HUES48 (cell line): ENCODE results near the gene ZNF185.

Experiments used
- H3K27ac ChIP-seq: one replicate; pipeline ENCODE4 v1.7.0; 2013; ENCODE audit warnings: low read depth, low read length, inconsistent platforms
- H3K27me3 ChIP-seq: 2 replicates; pipeline ENCODE4 v1.6.1; 2013; ENCODE audit warnings: mild to moderate bottlenecking, low read length; ENCODE audit not compliant: control insufficient read depth, insufficient read depth
- H3K36me3 ChIP-seq: 2 replicates; pipeline ENCODE4 v1.6.1; 2013; ENCODE audit warnings: low read length; ENCODE audit not compliant: control insufficient read depth, insufficient read depth
- H3K4me1 ChIP-seq: 2 replicates; pipeline ENCODE4 v1.6.1; 2013; ENCODE audit warnings: mild to moderate bottlenecking, low read length; ENCODE audit not compliant: control insufficient read depth, insufficient read depth
- H3K4me3 ChIP-seq: 2 replicates; pipeline ENCODE4 v1.5.1; 2013; ENCODE audit warnings: mild to moderate bottlenecking, low read depth, low read length
- H3K9ac ChIP-seq: 2 replicates; pipeline ENCODE4 v1.6.1; 2013; ENCODE audit warnings: mild to moderate bottlenecking, low read depth, low read length, moderate library complexity
- H3K9me3 ChIP-seq: 2 replicates; pipeline ENCODE4 v1.6.1; 2013; ENCODE audit warnings: low read length; ENCODE audit not compliant: control insufficient read depth, insufficient read depth

Gene ZNF185

GRCh38 chrX:152896450-152896849, 1.4 kb upstream of the ZNF185 start:
- H3K9ac ChIP-seq: no peak overlapping the region
- no peak overlapping the region for H3K27ac ChIP-seq
- 0 out of 2 replicates have a peak, but pooled peaks cover 2% of the 10 kb centered on the region for H3K27me3 ChIP-seq
- H3K36me3 ChIP-seq: no peaks in the 10 kb centered on the region
- no peak overlapping the region for H3K4me3 ChIP-seq
- H3K4me1 ChIP-seq: peaks cover 14% of the 10 kb centered on the region
- H3K9me3 ChIP-seq: peaks cover 44% of the 10 kb centered on the region

- H3K4me3 ChIP-seq: peak overlapping the region; percentile 59
- H3K27ac ChIP-seq: no peak overlapping the region
- H3K9ac ChIP-seq: peak overlapping the region; percentile 40; the same call in 1 of the 2 replicates
- no peaks in the 10 kb centered on the region for H3K36me3 ChIP-seq
- peaks cover 41% of the 10 kb centered on the region for H3K9me3 ChIP-seq
- H3K27me3 ChIP-seq: 0 out of 2 replicates have a peak, but pooled peaks cover 2% of the 10 kb centered on the region
- H3K4me1 ChIP-seq: peaks cover 10% of the 10 kb centered on the region
Measured at GRCh38 chrX:152898442-152898841, 575 bp downstream of the ZNF185 start.

- no peak overlapping the region for H3K27ac ChIP-seq
- H3K27me3 ChIP-seq: 0 out of 2 replicates have a peak, but pooled peaks cover 2% of the 10 kb centered on the region
- no peaks in the 10 kb centered on the region for H3K36me3 ChIP-seq
- H3K9me3 ChIP-seq: peaks cover 36% of the 10 kb centered on the region
- peaks cover 18% of the 10 kb centered on the region for H3K4me1 ChIP-seq
- no peak overlapping the region for H3K4me3 ChIP-seq
- no peak overlapping the region for H3K9ac ChIP-seq
Measured at GRCh38 chrX:152899111-152899873, 1.4 kb downstream of the ZNF185 start.

- H3K4me1 ChIP-seq: peaks cover 20% of the 10 kb centered on the region
- H3K27ac ChIP-seq: no peak overlapping the region
- no peak overlapping the region for H3K9ac ChIP-seq
- no peaks in the 10 kb centered on the region for H3K36me3 ChIP-seq
- H3K4me3 ChIP-seq: no peak overlapping the region
- H3K9me3 ChIP-seq: peaks cover 35% of the 10 kb centered on the region
- H3K27me3 ChIP-seq: 0 out of 2 replicates have a peak, but pooled peaks cover 2% of the 10 kb centered on the region
Measured at GRCh38 chrX:152899874-152900719, 2.2 kb downstream of the ZNF185 start.

GRCh38 chrX:152900937-152901445, 3.1 kb downstream of the ZNF185 start:
- Histone ChIP-seq H3K4me3 (no peak overlapping the region), H3K4me1 (peaks cover 20% of the 10 kb centered on the region), H3K9ac (no peak overlapping the region), H3K27ac (no peak overlapping the region), H3K36me3 (no peaks in the 10 kb centered on the region), H3K9me3 (peaks cover 31% of the 10 kb centered on the region), H3K27me3 (0 out of 2 replicates have a peak, but pooled peaks cover 2% of the 10 kb centered on the region)

GRCh38 chrX:152901816-152902501, 4.1 kb downstream of the ZNF185 start:
- no peak overlapping the region for H3K27ac ChIP-seq
- H3K4me1 ChIP-seq: peaks cover 20% of the 10 kb centered on the region
- H3K9ac ChIP-seq: no peak overlapping the region
- peaks cover 33% of the 10 kb centered on the region for H3K9me3 ChIP-seq
- H3K36me3 ChIP-seq: no peaks in the 10 kb centered on the region
- no peaks in the 10 kb centered on the region for H3K27me3 ChIP-seq
- no peak overlapping the region for H3K4me3 ChIP-seq

- H3K9me3 ChIP-seq: peaks cover 30% of the 10 kb centered on the region
- no peak overlapping the region for H3K27ac ChIP-seq
Measured at GRCh38 chrX:152902502-152902820, 4.6 kb downstream of the ZNF185 start.

GRCh38 chrX:152903589-152903988, 5.7 kb downstream of the ZNF185 start:
- no peaks in the 10 kb centered on the region for H3K36me3 ChIP-seq
- H3K27ac ChIP-seq: no peak overlapping the region
- H3K4me1 ChIP-seq: peaks cover 17% of the 10 kb centered on the region; the same call in 1 of the 2 replicates
- H3K27me3 ChIP-seq: no peaks in the 10 kb centered on the region
- peaks cover 35% of the 10 kb centered on the region for H3K9me3 ChIP-seq
- H3K4me3 ChIP-seq: no peak overlapping the region
- no peak overlapping the region for H3K9ac ChIP-seq

More at GRCh38 chrX:152902502-152902820, 4.6 kb downstream of the ZNF185 start:
- H3K4me1 ChIP-seq: peaks cover 17% of the 10 kb centered on the region; the same call in 1 of the 2 replicates
- H3K36me3 ChIP-seq: no peaks in the 10 kb centered on the region
- no peaks in the 10 kb centered on the region for H3K27me3 ChIP-seq
- H3K9ac ChIP-seq: no peak overlapping the region
- no peak overlapping the region for H3K4me3 ChIP-seq

GRCh38 chrX:152904151-152905080, 6.5 kb downstream of the ZNF185 start:
- Histone ChIP-seq H3K4me1 (peaks cover 17% of the 10 kb centered on the region; the same call in 1 of the 2 replicates), H3K27ac (peak overlapping the region; percentile 52), H3K4me3 (peak overlapping the region; percentile 25), H3K9ac (no peak overlapping the region), H3K9me3 (peaks cover 41% of the 10 kb centered on the region), H3K27me3 (no peaks in the 10 kb centered on the region), H3K36me3 (no peaks in the 10 kb centered on the region)

- no peaks in the 10 kb centered on the region for H3K36me3 ChIP-seq
- no peaks in the 10 kb centered on the region for H3K27me3 ChIP-seq
- no peak overlapping the region for H3K4me3 ChIP-seq
- H3K9ac ChIP-seq: no peak overlapping the region
- peaks cover 17% of the 10 kb centered on the region; the same call in 1 of the 2 replicates for H3K4me1 ChIP-seq
- peaks cover 40% of the 10 kb centered on the region for H3K9me3 ChIP-seq
- H3K27ac ChIP-seq: no peak overlapping the region
Measured at GRCh38 chrX:152905081-152905420, 7.2 kb downstream of the ZNF185 start.
